ENCODE results near the gene MCF2L2.

The MCF2L2 gene

GRCh38 chr3:183409219-183409618 is 19.2 kb downstream of the MCF2L2 start:
- TF ChIP-seq CTCF (IDR thresholded peaks at IDR 0.05) = no peak
- Histone ChIP-seq H3K9me3 (ENCODE audit: control insufficient read depth, low read length) (no peaks in the 10 kb centered on the region), H3K27ac (no peak overlapping the region), H3K79me2 (peaks cover 4% of the 10 kb centered on the region), H3K4me2 (ENCODE audit: low read length) (no peak overlapping the region), H2AFZ (no peak overlapping the region), H3K9ac (no peak overlapping the region), H3K4me3 (ENCODE audit: low read depth, low read length) (no peak overlapping the region), H3K27me3 (ENCODE audit: control insufficient read depth, insufficient read depth, low read length) (no peaks in the 10 kb centered on the region), H3K36me3 (ENCODE audit: control insufficient read depth, insufficient read depth, low read length) (no peaks in the 10 kb centered on the region), H3K4me1 (no peaks in the 10 kb centered on the region)

GRCh38 chr3:183401678-183402077 is 26.7 kb downstream of the MCF2L2 start:
- no peak for TF ChIP-seq CTCF (IDR thresholded peaks at IDR 0.05)
- no peak overlapping the region for H2AFZ ChIP-seq
- H3K36me3 ChIP-seq (ENCODE audit: control insufficient read depth, insufficient read depth, low read length) = no peaks in the 10 kb centered on the region
- H3K9me3 ChIP-seq (ENCODE audit: control insufficient read depth, low read length) = no peaks in the 10 kb centered on the region
- H3K4me1 ChIP-seq = no peaks in the 10 kb centered on the region
- no peak overlapping the region for H3K9ac ChIP-seq
- H3K4me3 ChIP-seq (ENCODE audit: low read depth, low read length) = no peak overlapping the region
- no peaks in the 10 kb centered on the region for H3K27me3 ChIP-seq (ENCODE audit: control insufficient read depth, insufficient read depth, low read length)
- no peak overlapping the region for H3K4me2 ChIP-seq (ENCODE audit: low read length)
- peaks cover 5% of the 10 kb centered on the region for H3K79me2 ChIP-seq
- no peak overlapping the region for H3K27ac ChIP-seq

GRCh38 chr3:183400352-183400751 is 28.1 kb downstream of the MCF2L2 start:
- Histone ChIP-seq H3K4me3 (ENCODE audit: low read depth, low read length) (no peak overlapping the region), H3K36me3 (ENCODE audit: control insufficient read depth, insufficient read depth, low read length) (no peaks in the 10 kb centered on the region), H3K4me1 (no peaks in the 10 kb centered on the region), H3K9me3 (ENCODE audit: control insufficient read depth, low read length) (no peaks in the 10 kb centered on the region), H3K27ac (no peak overlapping the region), H3K4me2 (ENCODE audit: low read length) (no peak overlapping the region), H2AFZ (no peak overlapping the region), H3K9ac (no peak overlapping the region), H3K27me3 (ENCODE audit: control insufficient read depth, insufficient read depth, low read length) (no peaks in the 10 kb centered on the region), H3K79me2 (peaks cover 6% of the 10 kb centered on the region)
- no peak for TF ChIP-seq CTCF (IDR thresholded peaks at IDR 0.05)

GRCh38 chr3:183396662-183397391 is 31.6 kb downstream of the MCF2L2 start:
- TF ChIP-seq CTCF (IDR thresholded peaks at IDR 0.05) = no peak
- Histone ChIP-seq H3K9ac (no peak overlapping the region), H3K9me3 (ENCODE audit: control insufficient read depth, low read length) (no peaks in the 10 kb centered on the region), H3K4me2 (ENCODE audit: low read length) (no peak overlapping the region), H3K36me3 (ENCODE audit: control insufficient read depth, insufficient read depth, low read length) (no peaks in the 10 kb centered on the region), H3K4me3 (ENCODE audit: low read depth, low read length) (no peak overlapping the region), H3K27ac (no peak overlapping the region), H2AFZ (no peak overlapping the region), H3K4me1 (peaks cover 2% of the 10 kb centered on the region), H3K27me3 (ENCODE audit: control insufficient read depth, insufficient read depth, low read length) (no peaks in the 10 kb centered on the region), H3K79me2 (peaks cover 14% of the 10 kb centered on the region)

- no peaks in the 10 kb centered on the region for H3K27me3 ChIP-seq (ENCODE audit: control insufficient read depth, insufficient read depth, low read length)
- no peak for TF ChIP-seq CTCF (IDR thresholded peaks at IDR 0.05)
- no peaks in the 10 kb centered on the region for H3K36me3 ChIP-seq (ENCODE audit: control insufficient read depth, insufficient read depth, low read length)
- H3K4me3 ChIP-seq (ENCODE audit: low read depth, low read length) = no peak overlapping the region
- H3K9ac ChIP-seq = no peak overlapping the region
- H3K4me1 ChIP-seq = peaks cover 2% of the 10 kb centered on the region
- no peak overlapping the region for H3K4me2 ChIP-seq (ENCODE audit: low read length)
- no peaks in the 10 kb centered on the region for H3K9me3 ChIP-seq (ENCODE audit: control insufficient read depth, low read length)
- H2AFZ ChIP-seq = no peak overlapping the region
- H3K27ac ChIP-seq = no peak overlapping the region
- H3K79me2 ChIP-seq = peaks cover 14% of the 10 kb centered on the region
Measured at GRCh38 chr3:183394150-183394549, 34.3 kb downstream of the MCF2L2 start.
